Vagina (tissue), 2 donors: ENCODE measurements around the gene MICALL2. TPM values are rescaled to one million over a fixed set of nuclear protein-coding genes. Genes with fewer than 3 reads are reported as not detected.

Experiments used
- DNase-seq, 2 donors: peaks; one replicate each; pipeline ENCODE4 v3.0.0-alpha.2; 2017; ENCODE audit errors: extremely low spot score in 2 of 2
- H3K27ac ChIP-seq: fragments of 200-600 bp; sonication (generic); one replicate; pipeline ENCODE4 v1.5.1; 2019
- H3K27me3 ChIP-seq: fragments of 200-600 bp; sonication (generic); one replicate; pipeline ENCODE4 v1.5.1; 2019
- H3K36me3 ChIP-seq, 2 donors: fragments of 200-600 bp; sonication (generic); one replicate each; pipeline ENCODE4 v1.5.1; 2017 to 2019
- H3K4me1 ChIP-seq: fragments of 200-600 bp; sonication (generic); one replicate; pipeline ENCODE4 v1.5.1; 2019
- H3K4me3 ChIP-seq, 2 donors: fragments of 200-600 bp; sonication (generic); 1 replicate in 1 of 2; 2 replicates in 1 of 2; pipeline ENCODE4 v1.5.1; 2016 to 2019
- H3K9me3 ChIP-seq: fragments of 200-600 bp; sonication (generic); one replicate; pipeline ENCODE4 v1.5.1; 2019
- POLR2A ChIP-seq, 2 donors: fragments of 450-650 bp; IDR thresholded peaks; one replicate each; pipeline ENCODE4 v1.6.1; 2017; ENCODE audit warnings: antibody characterized with exemption in 2 of 2, mild to moderate bottlenecking in 2 of 2, moderate library complexity in 2 of 2
- POLR2AphosphoS5 ChIP-seq, 2 donors: sonication (generic); formaldehyde crosslinking; IDR thresholded peaks; one replicate each; pipeline ENCODE4 v1.9.0; 2017; ENCODE audit warnings: antibody characterized with exemption in 2 of 2, mild to moderate bottlenecking in 2 of 2, low read depth in 1 of 2; ENCODE audit not compliant: insufficient read depth in 1 of 2
- intact Hi-C: fragments of 100-400 bp; cut with DNase I; formaldehyde crosslinking; loops from one replicate; pipeline ENCODE4 v1.15.1; 2023
- total RNA-seq: library from RNA; depleted of rRNA; stranded (reverse); fragments of >200 nt; gene quantifications from one replicate; pipeline ENCODE4 v1.2.3, GENCODE V29; 2016
- TF ChIP-seq, protein P1 (sequence below), 3 experiments: fragments of 450-650 bp in 2 of 3; fragments of 200-600 bp in 1 of 3; sonication (generic) in 1 of 3; IDR thresholded peaks; one replicate each; pipeline ENCODE4 v1.5.1; 2017 to 2019; ENCODE audit warnings: antibody characterized with exemption in 3 of 3, mild to moderate bottlenecking in 2 of 3, moderate library complexity in 2 of 3

Gene MICALL2
- total RNA-seq, 1 donor from 2014 or later = 15.7 TPM

DNA sequence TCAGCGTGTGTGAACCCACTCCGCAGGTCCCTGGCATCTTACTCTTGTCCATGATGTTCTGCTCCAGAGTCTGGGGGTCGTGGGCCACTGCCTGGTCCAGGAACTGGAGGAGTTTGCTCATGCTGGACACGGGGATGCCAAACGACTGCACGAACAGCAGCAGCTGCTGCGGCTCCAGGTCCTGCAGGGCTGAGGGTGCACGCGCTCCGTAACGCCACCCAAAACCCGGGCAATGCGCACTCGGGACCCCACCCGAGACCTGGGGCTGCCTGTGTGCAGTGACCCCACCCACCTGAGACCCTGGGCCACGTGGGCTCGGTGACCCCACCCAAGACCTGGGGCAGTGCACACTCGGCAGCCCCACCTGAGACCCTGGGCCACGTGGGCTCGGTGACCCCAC lies 22.0 kb upstream of the MICALL2 start:
- intact Hi-C loops = no loop called here
- no peaks in the 10 kb centered on the region for H3K9me3 ChIP-seq
- no peak overlapping the region for H3K4me3 ChIP-seq
- no peak for TF ChIP-seq POLR2AphosphoS5 (IDR thresholded peaks at IDR 0.05; ENCODE audit: insufficient read depth in 1 of 2, low read depth in 1 of 2)
- TF ChIP-seq, protein P1, sequence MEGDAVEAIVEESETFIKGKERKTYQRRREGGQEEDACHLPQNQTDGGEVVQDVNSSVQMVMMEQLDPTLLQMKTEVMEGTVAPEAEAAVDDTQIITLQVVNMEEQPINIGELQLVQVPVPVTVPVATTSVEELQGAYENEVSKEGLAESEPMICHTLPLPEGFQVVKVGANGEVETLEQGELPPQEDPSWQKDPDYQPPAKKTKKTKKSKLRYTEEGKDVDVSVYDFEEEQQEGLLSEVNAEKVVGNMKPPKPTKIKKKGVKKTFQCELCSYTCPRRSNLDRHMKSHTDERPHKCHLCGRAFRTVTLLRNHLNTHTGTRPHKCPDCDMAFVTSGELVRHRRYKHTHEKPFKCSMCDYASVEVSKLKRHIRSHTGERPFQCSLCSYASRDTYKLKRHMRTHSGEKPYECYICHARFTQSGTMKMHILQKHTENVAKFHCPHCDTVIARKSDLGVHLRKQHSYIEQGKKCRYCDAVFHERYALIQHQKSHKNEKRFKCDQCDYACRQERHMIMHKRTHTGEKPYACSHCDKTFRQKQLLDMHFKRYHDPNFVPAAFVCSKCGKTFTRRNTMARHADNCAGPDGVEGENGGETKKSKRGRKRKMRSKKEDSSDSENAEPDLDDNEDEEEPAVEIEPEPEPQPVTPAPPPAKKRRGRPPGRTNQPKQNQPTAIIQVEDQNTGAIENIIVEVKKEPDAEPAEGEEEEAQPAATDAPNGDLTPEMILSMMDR (IDR thresholded peaks at IDR 0.05) = no peak
- TF ChIP-seq POLR2A (IDR thresholded peaks at IDR 0.05) = no peak
- no peaks in the 10 kb centered on the region for H3K4me1 ChIP-seq
- no peak for DNase-seq
- no peak overlapping the region for H3K27ac ChIP-seq
- H3K36me3 ChIP-seq = peaks cover 0 to 92% of the 10 kb centered on the region in 2 donors
- H3K27me3 ChIP-seq = no peaks in the 10 kb centered on the region

DNA sequence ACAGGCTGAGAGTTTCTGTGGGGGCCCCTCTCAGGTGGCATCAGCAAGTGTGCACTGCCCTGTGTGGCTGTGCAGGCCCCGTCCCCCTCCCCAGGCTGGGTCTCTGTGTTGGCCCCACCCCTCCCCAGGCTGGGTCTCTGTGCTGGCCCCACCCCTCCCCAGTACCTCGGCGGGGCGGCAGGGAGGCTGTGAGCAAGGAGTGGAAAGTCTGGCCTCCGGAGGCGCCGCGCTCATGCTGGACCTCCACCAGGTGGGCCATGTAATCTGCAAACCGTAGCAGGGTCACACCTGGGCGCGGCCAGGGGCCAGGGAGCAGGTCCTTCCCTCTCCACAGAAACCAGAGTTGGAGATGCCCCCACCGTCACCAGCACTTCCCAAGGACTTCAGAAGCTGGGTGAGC lies 21.4 kb upstream of the MICALL2 start:
- no peak overlapping the region for H3K4me3 ChIP-seq
- TF ChIP-seq POLR2A (IDR thresholded peaks at IDR 0.05) = no peak
- TF ChIP-seq, protein P1 (IDR thresholded peaks at IDR 0.05) = no peak
- TF ChIP-seq POLR2AphosphoS5 (IDR thresholded peaks at IDR 0.05; ENCODE audit: insufficient read depth in 1 of 2, low read depth in 1 of 2) = no peak
- H3K4me1 ChIP-seq = no peaks in the 10 kb centered on the region
- no peaks in the 10 kb centered on the region for H3K27me3 ChIP-seq
- no peaks in the 10 kb centered on the region for H3K9me3 ChIP-seq
- DNase-seq = no peak
- intact Hi-C loops = no loop called here
- peaks cover 0 to 86% of the 10 kb centered on the region in 2 donors for H3K36me3 ChIP-seq
- H3K27ac ChIP-seq = no peak overlapping the region

DNA sequence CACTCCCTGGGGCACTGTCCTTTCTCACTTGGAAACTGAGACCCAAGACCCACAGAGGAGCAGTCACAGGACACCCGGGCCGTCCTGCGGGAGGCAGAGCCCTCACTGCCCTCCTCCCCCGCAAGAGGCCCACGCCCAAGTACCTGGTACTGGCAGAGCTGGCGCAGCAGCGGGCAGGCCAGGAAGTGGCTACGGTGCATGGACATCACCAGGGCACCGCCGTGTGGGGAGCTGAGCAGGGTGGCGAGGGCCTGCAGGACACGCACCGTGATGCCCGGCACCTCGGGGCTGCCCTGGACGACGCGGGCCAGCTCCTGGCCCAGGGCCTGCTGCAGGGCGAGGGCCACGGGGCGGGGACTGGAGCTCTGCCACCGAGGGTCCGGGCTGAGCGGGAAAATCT lies 20.0 kb upstream of the MICALL2 start:
- H3K27ac ChIP-seq = no peak overlapping the region
- intact Hi-C loops = no loop called here
- H3K36me3 ChIP-seq = peaks cover 0 to 72% of the 10 kb centered on the region in 2 donors
- no peak overlapping the region for H3K4me3 ChIP-seq
- TF ChIP-seq POLR2AphosphoS5 (IDR thresholded peaks at IDR 0.05; ENCODE audit: insufficient read depth in 1 of 2, low read depth in 1 of 2) (no peak), POLR2A (IDR thresholded peaks at IDR 0.05) (no peak)
- TF ChIP-seq, protein P1 (IDR thresholded peaks at IDR 0.05) = no peak
- H3K27me3 ChIP-seq = no peaks in the 10 kb centered on the region
- H3K9me3 ChIP-seq = no peaks in the 10 kb centered on the region
- DNase-seq = no peak
- H3K4me1 ChIP-seq = peaks cover 5% of the 10 kb centered on the region

DNA sequence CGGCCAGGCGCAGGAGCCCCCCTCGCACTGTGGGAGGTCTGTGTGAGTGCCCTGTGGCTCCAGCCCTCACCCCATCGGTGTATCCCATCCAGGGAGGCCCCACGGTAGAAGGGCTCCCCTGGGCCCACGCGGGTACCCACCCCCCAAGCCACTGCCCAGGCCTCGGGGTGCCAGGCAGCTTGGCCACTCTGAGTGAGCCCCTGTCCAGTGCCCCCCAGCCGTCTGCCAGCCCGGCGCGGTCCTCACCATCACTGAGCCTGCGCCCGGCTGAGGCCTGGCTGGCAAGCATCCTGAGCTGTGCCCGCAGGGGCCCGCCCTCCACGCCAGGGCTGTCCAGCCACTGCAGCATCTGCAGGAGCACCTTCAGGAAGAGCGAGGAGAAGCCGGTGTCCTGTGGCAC lies 19.2 kb upstream of the MICALL2 start:
- peaks cover 11% of the 10 kb centered on the region for H3K4me1 ChIP-seq
- intact Hi-C loops = no loop called here
- TF ChIP-seq POLR2AphosphoS5 (IDR thresholded peaks at IDR 0.05; ENCODE audit: insufficient read depth in 1 of 2, low read depth in 1 of 2) (no peak), POLR2A (IDR thresholded peaks at IDR 0.05) (no peak)
- TF ChIP-seq, protein P1 (IDR thresholded peaks at IDR 0.05) = no peak

DNA sequence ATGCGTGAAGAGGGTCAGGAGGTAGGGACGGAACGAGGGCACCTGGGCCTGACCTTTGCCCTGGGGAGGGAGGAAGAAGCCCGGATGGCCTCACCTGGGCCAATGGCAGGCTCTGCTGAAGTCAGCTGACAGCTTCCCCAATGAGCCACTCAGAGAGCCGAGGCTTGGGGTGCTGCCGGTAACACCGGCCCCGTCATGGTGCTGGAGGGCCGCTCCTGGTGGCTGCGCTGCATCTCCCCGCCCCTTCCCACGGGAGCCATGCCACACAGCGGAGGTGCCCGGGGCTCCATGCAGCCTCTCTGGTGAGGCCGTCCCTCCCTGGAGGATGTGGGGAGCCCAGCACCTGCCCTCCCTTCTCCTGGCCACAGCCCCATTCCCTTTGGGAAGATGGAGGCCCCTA lies 17.6 kb upstream of the MICALL2 start:
- intact Hi-C loops = no loop called here
- no peak for DNase-seq
- TF ChIP-seq POLR2A (IDR thresholded peaks at IDR 0.05) = no peak
- TF ChIP-seq, protein P1 (IDR thresholded peaks at IDR 0.05) = no peak
- no peak for TF ChIP-seq POLR2AphosphoS5 (IDR thresholded peaks at IDR 0.05; ENCODE audit: insufficient read depth in 1 of 2, low read depth in 1 of 2)
- Histone ChIP-seq H3K4me3 (no peak overlapping the region), H3K9me3 (no peaks in the 10 kb centered on the region), H3K4me1 (peaks cover 11% of the 10 kb centered on the region), H3K27me3 (no peaks in the 10 kb centered on the region), H3K36me3 (peaks cover 0 to 66% of the 10 kb centered on the region in 2 donors), H3K27ac (no peak overlapping the region)

More for the DNA sequence above, 19.2 kb upstream of the MICALL2 start:
- no peak overlapping the region for H3K4me3 ChIP-seq
- no peak for DNase-seq
- H3K27ac ChIP-seq = no peak overlapping the region
- H3K36me3 ChIP-seq = peaks cover 0 to 68% of the 10 kb centered on the region in 2 donors
- no peaks in the 10 kb centered on the region for H3K27me3 ChIP-seq
- H3K9me3 ChIP-seq = no peaks in the 10 kb centered on the region
